ENCODE data around the gene UGT1A8.
"Not testable (repeated sequence)": the region's sequence is repeated elsewhere in the genome, so short reads cannot be mapped to it uniquely, and the experiment has no call there.

UGT1A8 gene

GRCh38 chr2:233617476-233617875 is at the start of gene UGT1A8:
Gene UGT1A8, plus strand, starts transcription at chr2:233617633. Its CDS starts 75 bp downstream, at chr2:233617708.
- DNase-seq (ENCODE audit: low read depth), result not testable (repeated sequence)

GRCh38 chr2:233571001-233571400 is 46.4 kb upstream of the UGT1A8 start:
- no peak for DNase-seq (ENCODE audit: low read depth)

GRCh38 chr2:233571462-233571861 is 46.0 kb upstream of the UGT1A8 start:
- no peak for DNase-seq (ENCODE audit: low read depth)

GRCh38 chr2:233572468-233572867 is 45.0 kb upstream of the UGT1A8 start:
- no peak for DNase-seq (ENCODE audit: low read depth)

DNA sequence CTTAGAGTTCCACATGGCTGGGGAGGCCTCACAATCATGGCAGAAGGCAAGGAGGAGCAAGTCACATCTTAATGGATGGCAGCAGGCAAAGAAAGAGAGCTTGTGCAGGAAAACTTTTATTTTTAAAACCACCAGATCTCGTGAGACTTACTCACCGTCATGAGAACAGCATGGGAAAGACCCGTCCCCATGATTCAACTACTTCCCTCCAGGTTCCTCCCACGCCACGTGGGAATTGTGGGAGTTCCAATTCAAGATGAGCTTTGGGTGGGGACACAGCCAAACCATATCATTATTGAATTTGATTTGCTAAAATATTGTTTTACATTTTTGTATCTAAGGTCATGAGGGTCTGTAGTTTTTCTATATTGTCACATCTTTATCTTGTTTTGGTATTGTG is 40.1 kb upstream of the UGT1A8 start:
- not testable (repeated sequence) for DNase-seq (ENCODE audit: low read depth)

DNA sequence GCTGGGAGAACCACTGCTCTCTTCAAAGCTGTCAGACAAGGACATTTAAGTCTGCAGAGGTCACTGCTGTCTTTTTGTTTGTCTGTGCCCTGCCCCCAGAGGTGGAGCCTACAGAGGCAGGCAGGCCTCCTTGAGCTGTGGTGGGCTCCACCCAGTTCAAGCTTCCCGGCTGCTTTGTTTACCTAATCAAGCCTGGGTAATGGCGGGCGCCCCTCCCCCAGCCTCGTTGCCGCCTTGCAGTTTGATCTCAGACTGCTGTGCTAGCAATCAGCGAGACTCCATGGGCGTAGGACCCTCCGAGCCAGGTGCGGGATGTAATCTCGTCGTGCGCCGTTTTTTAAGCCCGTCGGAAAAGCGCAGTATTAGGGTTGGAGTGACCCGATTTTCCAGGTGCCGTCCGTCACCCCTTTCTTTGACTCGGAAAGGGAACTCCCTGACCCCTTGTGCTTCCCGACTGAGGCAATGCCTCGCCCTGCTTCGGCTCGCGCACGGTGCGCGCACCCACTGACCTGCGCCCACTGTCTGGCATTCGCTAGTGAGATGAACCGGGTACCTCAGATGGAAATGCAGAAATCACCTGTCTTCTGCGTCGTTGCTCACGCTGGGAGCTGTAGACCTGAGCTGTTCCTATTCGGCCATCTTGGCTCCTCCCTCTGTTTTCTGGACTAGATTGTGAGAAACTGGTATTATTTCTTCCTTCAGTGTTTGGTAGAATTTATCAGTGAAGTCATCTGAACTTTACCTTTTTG is 34.0 kb upstream of the UGT1A8 start:
- DNase-seq (ENCODE audit: low read depth), result not testable (repeated sequence)

DNA sequence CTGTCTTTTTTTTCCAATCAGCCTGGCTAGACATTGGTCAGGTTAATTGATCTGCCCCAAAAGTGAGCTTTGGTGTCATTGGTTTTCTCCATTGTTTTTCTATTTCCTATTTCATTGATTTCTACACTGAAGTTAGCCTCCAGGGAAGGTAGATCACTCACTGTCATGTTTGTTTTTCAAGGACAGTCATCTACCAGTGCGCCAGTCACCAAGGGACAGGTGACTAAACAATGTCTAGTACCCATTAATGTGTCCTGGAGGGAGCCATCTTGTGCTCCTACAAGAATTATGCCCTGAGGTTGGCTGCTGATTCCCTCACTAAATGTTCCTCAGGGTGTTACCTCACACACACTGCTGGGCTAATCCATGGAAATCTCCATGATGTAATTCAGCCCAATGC is 33.2 kb upstream of the UGT1A8 start:
- no peak for DNase-seq (ENCODE audit: low read depth)

- no peak for DNase-seq (ENCODE audit: low read depth)
Observed at GRCh38 chr2:233588400-233588799, 29.0 kb upstream of the UGT1A8 start.

DNA sequence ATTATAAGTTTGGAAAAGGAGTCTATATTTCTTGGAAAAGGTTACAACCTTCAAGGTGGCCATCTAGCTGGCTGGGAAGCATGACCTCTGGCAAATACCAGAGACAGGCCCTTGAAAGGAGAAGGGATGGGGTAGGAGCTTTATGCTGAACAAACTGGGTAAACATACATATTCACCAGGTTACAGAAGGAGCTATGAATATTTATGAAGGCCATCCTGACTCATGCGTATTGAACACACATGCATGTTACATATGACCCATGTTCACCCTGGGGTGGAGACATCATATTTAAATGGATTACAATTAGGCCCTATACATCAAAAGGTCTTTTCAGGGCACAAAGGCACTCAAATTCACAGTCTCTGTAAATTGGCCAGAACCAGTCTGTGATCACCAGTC is 24.7 kb upstream of the UGT1A8 start:
- DNase-seq (ENCODE audit: low read depth), result not testable (repeated sequence)

DNA sequence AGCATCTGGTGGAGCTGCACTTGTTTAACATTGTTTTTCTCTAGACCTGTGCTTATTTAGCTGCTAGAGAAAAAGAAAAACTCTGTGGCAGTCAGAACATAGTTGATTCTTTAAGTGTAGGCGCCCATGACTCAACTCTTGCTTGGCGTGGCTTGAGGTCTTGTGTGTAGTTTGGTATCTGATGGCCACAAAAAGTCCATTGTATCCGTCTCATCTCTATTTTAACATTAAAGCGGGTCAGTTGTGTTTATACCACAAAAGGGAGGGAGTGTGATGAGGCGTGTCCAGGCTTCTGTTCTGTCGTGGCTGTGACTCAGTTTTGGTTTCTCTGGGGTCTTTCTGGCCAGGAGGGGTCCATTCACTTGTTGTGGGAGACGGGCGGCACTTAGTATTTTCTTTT is 24.2 kb upstream of the UGT1A8 start:
- DNase-seq (ENCODE audit: low read depth), result no peak

- DNase-seq (ENCODE audit: low read depth), result no peak
Observed at GRCh38 chr2:233597522-233597921, 19.9 kb upstream of the UGT1A8 start.

GRCh38 chr2:233598952-233599351 is 18.5 kb upstream of the UGT1A8 start:
- no peak for DNase-seq (ENCODE audit: low read depth)

- no peak for DNase-seq (ENCODE audit: low read depth)
Observed at GRCh38 chr2:233600386-233600785, 17.0 kb upstream of the UGT1A8 start.

DNA sequence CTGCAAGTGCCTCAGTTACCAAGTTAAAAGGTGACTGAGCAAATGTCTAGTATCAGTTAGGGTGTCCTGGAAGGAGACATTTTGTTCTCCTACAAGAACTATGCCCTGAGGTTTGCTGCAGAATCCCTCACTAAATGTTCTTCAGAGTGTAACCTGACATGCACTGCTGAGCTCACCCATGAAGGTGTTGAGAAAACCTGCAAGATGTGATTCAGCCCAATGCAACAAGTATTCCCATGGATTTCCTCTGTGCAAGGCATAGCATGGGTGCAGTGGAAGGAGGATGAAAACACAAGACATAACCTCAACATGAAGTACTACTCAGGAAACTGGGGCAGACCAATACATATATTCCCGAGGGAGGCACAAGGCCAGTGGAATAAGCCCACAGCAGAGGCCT is 15.4 kb upstream of the UGT1A8 start:
- no peak for DNase-seq (ENCODE audit: low read depth)

GRCh38 chr2:233603520-233603919 is 13.9 kb upstream of the UGT1A8 start:
- no peak for DNase-seq (ENCODE audit: low read depth)

DNA sequence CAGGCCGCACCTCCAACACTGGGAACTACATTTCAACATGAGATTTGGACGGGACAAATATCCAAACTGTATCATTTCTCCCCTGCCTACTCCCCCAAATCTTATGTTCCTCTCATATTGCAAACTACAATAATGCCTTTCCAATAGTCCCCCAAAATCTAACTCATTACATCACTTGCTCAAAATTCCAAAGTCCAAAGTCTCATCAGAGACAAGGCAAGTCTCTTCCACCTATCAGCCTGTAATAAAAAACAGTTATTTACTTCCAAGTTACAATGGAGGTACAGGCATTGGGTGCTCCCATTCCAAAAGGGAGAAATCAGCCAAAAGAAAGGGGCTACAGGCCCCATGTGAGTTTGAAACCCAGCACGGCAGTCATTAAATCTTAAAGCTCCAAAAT is 12.6 kb upstream of the UGT1A8 start:
- DNase-seq (ENCODE audit: low read depth), result no peak

- no peak for DNase-seq (ENCODE audit: low read depth)
Observed at GRCh38 chr2:233605680-233606079, 11.8 kb upstream of the UGT1A8 start.

DNA sequence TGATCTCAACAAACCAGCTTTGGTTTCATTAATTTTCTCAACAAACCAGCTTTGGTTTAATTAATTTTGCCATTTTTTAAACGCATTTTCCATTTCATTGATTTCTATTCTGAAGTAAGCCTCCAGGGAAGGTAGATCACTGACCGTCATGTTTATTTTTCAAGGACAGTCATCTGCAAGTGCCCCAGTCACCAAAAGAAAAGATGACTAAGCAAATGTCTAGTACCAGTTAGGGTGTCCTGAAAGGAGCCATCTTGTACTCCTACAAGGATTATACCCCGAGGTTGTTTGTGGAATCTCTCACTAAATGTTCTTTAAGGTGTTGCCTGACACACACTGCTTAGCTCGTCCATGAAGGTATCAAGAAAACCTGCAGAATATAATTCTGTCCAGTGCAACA is 6.1 kb upstream of the UGT1A8 start:
- DNase-seq (ENCODE audit: low read depth), result no peak

DNA sequence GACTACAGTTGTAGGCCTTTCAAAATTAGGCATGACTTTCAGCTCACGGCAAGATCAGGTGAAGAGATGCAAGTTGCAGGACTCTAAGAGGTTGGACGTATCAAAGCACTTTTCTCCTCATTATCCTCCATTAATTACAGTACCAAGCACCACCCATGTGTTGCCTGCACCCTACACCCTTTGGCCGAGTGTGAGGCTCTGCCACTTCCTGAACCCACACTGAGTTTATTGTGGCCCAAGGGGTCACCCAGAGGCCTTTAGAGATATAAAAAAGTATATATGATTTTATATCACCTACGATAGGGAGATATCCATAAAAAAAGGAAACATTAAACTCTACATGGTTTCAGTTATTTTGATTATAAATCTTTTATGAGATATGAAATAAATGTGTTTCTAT is 2.8 kb downstream of the UGT1A8 start:
- DNase-seq (ENCODE audit: low read depth), result no peak

DNA sequence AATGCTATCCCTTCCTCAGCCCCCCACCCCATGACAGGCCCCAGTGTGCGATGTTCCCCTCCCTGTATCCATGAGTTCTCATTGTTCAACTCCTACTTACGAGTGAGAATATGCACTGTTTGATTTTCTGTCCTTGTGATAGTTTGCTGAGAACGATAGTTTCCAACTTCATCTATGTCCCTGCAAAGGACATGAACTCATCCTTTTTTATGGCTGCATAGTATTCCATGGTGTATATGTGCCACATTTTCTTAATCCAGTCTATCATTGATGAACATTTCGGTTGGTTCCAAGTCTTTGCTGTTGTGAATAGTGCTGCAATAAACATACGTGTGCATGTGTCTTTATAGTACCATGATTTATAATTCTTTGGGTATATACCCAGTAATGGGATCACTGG is 4.4 kb downstream of the UGT1A8 start:
- DNase-seq (ENCODE audit: low read depth), result not testable (repeated sequence)

GRCh38 chr2:233627331-233628025 is 10.0 kb downstream of the UGT1A8 start:
- DNase-seq (ENCODE audit: low read depth), result no peak

- DNase-seq (ENCODE audit: low read depth), result not testable (repeated sequence)
Observed at GRCh38 chr2:233636306-233636705, 18.9 kb downstream of the UGT1A8 start, which contains the start of gene UGT1A10. Gene UGT1A10, plus strand, starts transcription at chr2:233636448. Its CDS starts 75 bp downstream, at chr2:233636523.

- DNase-seq (ENCODE audit: low read depth), result no peak
Observed at GRCh38 chr2:233638836-233639235, 21.4 kb downstream of the UGT1A8 start.

- no peak for DNase-seq (ENCODE audit: low read depth)
Observed at GRCh38 chr2:233639860-233640259, 22.4 kb downstream of the UGT1A8 start.
